Loucy (cell line): ENCODE results near the gene C12orf76.
"Not testable (repeated sequence)": the region's sequence is repeated elsewhere in the genome, so short reads cannot be mapped to it uniquely, and the experiment has no call there.

Experiments used
- H2AFZ ChIP-seq: fragments of 200-600 bp; sonication (generic); 2 replicates; pipeline ENCODE4 v1.6.0; 2016; ENCODE audit warnings: antibody characterized with exemption, mild to moderate bottlenecking, low read length, moderate library complexity
- H3F3A ChIP-seq: fragments of 200-600 bp; 2 replicates; pipeline ENCODE4 v1.6.0; 2016; ENCODE audit warnings: antibody characterized with exemption, low read depth, mild to moderate bottlenecking
- H3K27me3 ChIP-seq: fragments of 200-600 bp; sonication (generic); 2 replicates; pipeline ENCODE4 v1.6.1; 2014; ENCODE audit warnings: low read length, mild to moderate bottlenecking; ENCODE audit not compliant: insufficient read depth, poor library complexity, severe bottlenecking
- H3K36me3 ChIP-seq: fragments of 200-600 bp; sonication (generic); 2 replicates; pipeline ENCODE4 v1.6.1; 2016; ENCODE audit warnings: low read length; ENCODE audit not compliant: insufficient read depth
- H3K4me1 ChIP-seq: fragments of 200-600 bp; sonication (generic); 2 replicates; pipeline ENCODE4 v1.5.1; 2014; ENCODE audit warnings: low read length, mild to moderate bottlenecking; ENCODE audit not compliant: insufficient read depth, poor library complexity, severe bottlenecking
- H3K4me2 ChIP-seq: fragments of 200-600 bp; sonication (generic); 2 replicates; pipeline ENCODE4 v1.6.0; 2014; ENCODE audit warnings: antibody characterized with exemption, low read length, low read depth, mild to moderate bottlenecking; ENCODE audit not compliant: poor library complexity, severe bottlenecking
- H3K4me3 ChIP-seq: fragments of 200-600 bp; sonication (generic); 2 replicates; pipeline ENCODE4 v1.5.1; 2014; ENCODE audit warnings: low read length, mild to moderate bottlenecking, mixed read lengths; ENCODE audit not compliant: poor library complexity, severe bottlenecking
- H3K79me2 ChIP-seq: fragments of 200-600 bp; sonication (generic); 2 replicates; pipeline ENCODE4 v1.6.1; 2014; ENCODE audit warnings: low read length; ENCODE audit not compliant: insufficient read depth
- H3K9ac ChIP-seq: fragments of 200-600 bp; sonication (generic); 2 replicates; pipeline ENCODE4 v1.6.0; 2014; ENCODE audit warnings: mild to moderate bottlenecking, low read depth, low read length, moderate library complexity; ENCODE audit not compliant: poor library complexity, severe bottlenecking
- H3K9me2 ChIP-seq: fragments of 200-600 bp; sonication (generic); replicated peaks from 2 replicates; pipeline ENCODE4 v1.6.1; 2016; ENCODE audit warnings: low read depth, low read length, mixed read lengths
- H3K9me3 ChIP-seq: fragments of 200-600 bp; sonication (generic); 2 replicates; pipeline ENCODE4 v1.6.1; 2014; ENCODE audit warnings: mild to moderate bottlenecking, antibody characterized with exemption, low read length, low read depth; ENCODE audit not compliant: insufficient read depth
- H4K20me1 ChIP-seq: fragments of 200-600 bp; sonication (generic); 2 replicates; pipeline ENCODE4 v1.6.0; 2014; ENCODE audit warnings: antibody characterized with exemption, low read length, mild to moderate bottlenecking; ENCODE audit not compliant: insufficient read depth, poor library complexity, severe bottlenecking
- CTCF ChIP-seq: fragments of 200-600 bp; sonication (generic); conservative IDR thresholded peaks from 2 replicates; pipeline ENCODE4 v1.5.1; 2014; ENCODE audit warnings: mild to moderate bottlenecking, antibody characterized with exemption, low read length
- EZH2phosphoT487 ChIP-seq: fragments of 200-600 bp; IDR thresholded peaks from 2 replicates; pipeline ENCODE4 v1.6.1; 2018; ENCODE audit warnings: antibody characterized with exemption, mild to moderate bottlenecking, moderate library complexity, borderline replicate concordance

Gene C12orf76

DNA sequence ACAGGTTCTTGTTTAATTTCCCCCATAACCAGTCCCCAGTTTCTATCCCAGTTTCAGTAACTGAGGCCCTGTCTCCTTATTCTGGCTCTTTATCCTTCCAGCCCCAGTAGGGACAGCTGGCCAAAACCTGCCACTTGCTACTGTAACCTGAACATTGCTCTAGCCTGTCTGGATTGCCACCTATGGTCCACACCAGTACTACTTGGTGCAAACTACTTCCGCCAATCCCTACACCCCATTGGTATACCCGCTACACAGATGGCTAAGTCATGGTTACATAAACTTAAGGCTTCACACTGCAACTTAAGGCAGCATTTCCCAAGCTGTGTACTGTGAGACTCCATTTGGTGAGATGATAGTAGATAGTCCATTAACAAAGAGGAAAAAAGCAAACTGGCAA, 20.3 kb upstream of the C12orf76 start:
- no peaks in the 10 kb centered on the region for H4K20me1 ChIP-seq
- peaks cover 8% of the 10 kb centered on the region for H3K4me1 ChIP-seq
- no peaks in the 10 kb centered on the region for H3F3A ChIP-seq
- no peaks in the 10 kb centered on the region for H3K9me2 ChIP-seq
- no peaks in the 10 kb centered on the region for H3K36me3 ChIP-seq
- no peaks in the 10 kb centered on the region for H3K27me3 ChIP-seq
- H3K4me2 ChIP-seq: no peak overlapping the region
- no peaks in the 10 kb centered on the region for H3K79me2 ChIP-seq
- TF ChIP-seq EZH2phosphoT487 (no peak), CTCF (no peak)
- no peaks in the 10 kb centered on the region for H3K9me3 ChIP-seq
- no peak overlapping the region for H3K4me3 ChIP-seq
- no peak overlapping the region for H3K9ac ChIP-seq
- H2AFZ ChIP-seq: no peak overlapping the region

- H4K20me1 ChIP-seq, H3K79me2 ChIP-seq, H3K9ac ChIP-seq, H3K9me3 ChIP-seq, H3F3A ChIP-seq, H3K9me2 ChIP-seq, H3K36me3 ChIP-seq, H3K4me3 ChIP-seq, H3K4me1 ChIP-seq, H2AFZ ChIP-seq, H3K27me3 ChIP-seq, H3K4me2 ChIP-seq: not testable (repeated sequence)
Measured at GRCh38 chr12:110068115-110068514, 19.8 kb upstream of the C12orf76 start.

GRCh38 chr12:110067531-110067930, 19.2 kb upstream of the C12orf76 start:
- TF ChIP-seq EZH2phosphoT487 (no peak), CTCF (no peak)
- Histone ChIP-seq H3K9me2 (no peaks in the 10 kb centered on the region), H4K20me1 (no peaks in the 10 kb centered on the region), H3K36me3 (no peaks in the 10 kb centered on the region), H3K27me3 (no peaks in the 10 kb centered on the region), H3K9ac (no peak overlapping the region), H2AFZ (no peak overlapping the region), H3K4me2 (no peak overlapping the region), H3F3A (no peaks in the 10 kb centered on the region), H3K4me1 (no peaks in the 10 kb centered on the region), H3K79me2 (no peaks in the 10 kb centered on the region), H3K4me3 (no peak overlapping the region), H3K9me3 (no peaks in the 10 kb centered on the region)

DNA sequence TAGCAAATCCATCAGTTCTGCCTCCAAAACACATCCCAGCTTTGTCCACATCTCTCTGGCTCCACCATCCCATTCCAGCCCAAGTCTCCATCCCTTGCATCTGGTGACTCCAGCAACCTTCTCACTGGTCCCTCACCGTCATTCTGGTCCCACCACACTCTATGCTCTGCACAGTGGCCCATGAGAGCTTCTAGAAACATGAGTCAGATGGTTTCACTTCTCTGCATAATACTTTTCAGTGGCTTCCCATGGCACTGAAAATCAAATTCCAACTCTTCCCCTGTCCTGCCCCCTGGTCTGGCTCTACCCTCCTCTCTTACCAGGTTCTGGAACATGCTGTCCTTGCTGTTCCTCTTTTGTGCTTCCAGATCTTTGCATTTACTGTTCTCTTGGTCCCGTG, 17.2 kb upstream of the C12orf76 start:
- no peaks in the 10 kb centered on the region for H3K27me3 ChIP-seq
- no peaks in the 10 kb centered on the region for H4K20me1 ChIP-seq
- H3K4me3 ChIP-seq: no peak overlapping the region
- no peaks in the 10 kb centered on the region for H3F3A ChIP-seq
- no peak overlapping the region for H2AFZ ChIP-seq
- TF ChIP-seq EZH2phosphoT487 (no peak), CTCF (no peak)
- H3K4me2 ChIP-seq: no peak overlapping the region
- H3K4me1 ChIP-seq: no peaks in the 10 kb centered on the region
- H3K36me3 ChIP-seq: no peaks in the 10 kb centered on the region
- H3K9me2 ChIP-seq: no peaks in the 10 kb centered on the region
- H3K9ac ChIP-seq: no peak overlapping the region
- H3K9me3 ChIP-seq: no peaks in the 10 kb centered on the region
- no peaks in the 10 kb centered on the region for H3K79me2 ChIP-seq
